Kidney epithelial cell (primary cell): ENCODE measurements around the gene VIPR2. TPM values are rescaled to one million over a fixed set of nuclear protein-coding genes. Genes with fewer than 3 reads are reported as not detected.
"Not testable (repeated sequence)": the region's sequence is repeated elsewhere in the genome, so short reads cannot be mapped to it uniquely, and the experiment has no call there.

Experiments used
- DNase-seq: peaks from one replicate; pipeline ENCODE4 v3.0.0-alpha.2; 2010; ENCODE audit warnings: low read depth
- H3K27me3 ChIP-seq: 2 replicates; pipeline ENCODE4 v1.6.0; 2011; ENCODE audit warnings: low read length; ENCODE audit not compliant: control insufficient read depth, insufficient read depth
- H3K36me3 ChIP-seq: 2 replicates; pipeline ENCODE4 v1.5.1; 2011; ENCODE audit warnings: low read length; ENCODE audit not compliant: control insufficient read depth, insufficient read depth
- H3K4me3 ChIP-seq: 2 replicates; pipeline ENCODE4 v1.5.1; 2011; ENCODE audit warnings: low read depth, mild to moderate bottlenecking, control low read depth, low read length
- CTCF ChIP-seq: IDR thresholded peaks from 2 replicates; pipeline ENCODE4 v1.5.1; 2011; ENCODE audit warnings: mild to moderate bottlenecking, moderate library complexity, low read length, control low read depth, inconsistent platforms; ENCODE audit not compliant: insufficient read depth, poor library complexity, severe bottlenecking
- total RNA-seq: library from RNA; depleted of rRNA; stranded (reverse); fragments of >200 nt; gene quantifications from 2 replicates; pipeline ENCODE4 v1.2.3, GENCODE V29; 2015

The VIPR2 gene
- total RNA-seq, 1 donor from 2014 or later, result not detected

- Histone ChIP-seq H3K36me3 (no peaks in the 10 kb centered on the region), H3K4me3 (no peak overlapping the region), H3K27me3 (no peaks in the 10 kb centered on the region)
- TF ChIP-seq CTCF, result no peak
- DNase-seq, result no peak
Observed at GRCh38 chr7:159083698-159084068, 61.0 kb downstream of the VIPR2 start.

GRCh38 chr7:159083001-159083697 is 61.5 kb downstream of the VIPR2 start:
- DNase-seq, result no peak
- Histone ChIP-seq H3K4me3 (no peak overlapping the region), H3K27me3 (no peaks in the 10 kb centered on the region), H3K36me3 (no peaks in the 10 kb centered on the region)
- no peak for TF ChIP-seq CTCF

- not testable (repeated sequence) for H3K4me3 ChIP-seq, H3K36me3 ChIP-seq, H3K27me3 ChIP-seq, DNase-seq
Observed at GRCh38 chr7:159082075-159082474, 62.6 kb downstream of the VIPR2 start.

GRCh38 chr7:159078911-159079270 is 65.8 kb downstream of the VIPR2 start:
- Histone ChIP-seq H3K4me3 (no peak overlapping the region), H3K36me3 (no peaks in the 10 kb centered on the region), H3K27me3 (no peaks in the 10 kb centered on the region)
- DNase-seq, result no peak
- no peak for TF ChIP-seq CTCF

- H3K36me3 ChIP-seq, result no peaks in the 10 kb centered on the region
- no peak for DNase-seq
- no peaks in the 10 kb centered on the region for H3K27me3 ChIP-seq
- H3K4me3 ChIP-seq, result no peak overlapping the region
- TF ChIP-seq CTCF, result no peak
Observed at GRCh38 chr7:159078193-159078910, 66.3 kb downstream of the VIPR2 start.

- Histone ChIP-seq H3K4me3 (no peak overlapping the region), H3K36me3 (no peaks in the 10 kb centered on the region), H3K27me3 (no peaks in the 10 kb centered on the region)
- DNase-seq, result no peak
- TF ChIP-seq CTCF, result no peak
Observed at GRCh38 chr7:159076333-159076732, 68.3 kb downstream of the VIPR2 start.
